CD4-positive, alpha-beta T cell treated with Interleukin-12 subunit alpha and Interleukin-12 subunit beta, for 1 hour (primary cell): ENCODE measurements around the gene IZUMO4.
"Not testable (repeated sequence)": the region's sequence is repeated elsewhere in the genome, so short reads cannot be mapped to it uniquely, and the experiment has no call there.

Experiments used
- DNase-seq: peaks from one replicate; pipeline ENCODE4 v3.0.0-alpha.2; 2020

Gene IZUMO4

DNA sequence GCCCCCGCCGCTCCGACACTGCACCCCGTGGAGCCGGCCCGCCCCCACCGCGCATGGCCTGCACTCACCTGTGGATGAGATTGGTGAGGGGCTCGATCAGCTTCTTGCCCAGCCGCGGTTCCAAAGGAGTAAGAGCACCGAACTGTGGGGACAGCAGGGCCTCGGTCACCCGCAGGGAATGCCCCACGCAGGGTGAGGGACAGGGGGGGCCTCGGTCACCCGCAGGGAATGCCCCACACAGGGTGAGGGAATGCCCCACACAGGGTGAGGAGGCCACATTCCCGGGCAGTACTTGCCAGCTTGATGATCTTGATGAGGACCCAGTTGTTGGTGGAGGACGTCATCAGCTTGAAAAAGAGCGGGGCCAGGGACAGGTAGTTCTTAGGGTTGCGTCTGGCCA, 32.3 kb downstream of the IZUMO4 start:
- DNase-seq, result no peak

GRCh38 chr19:2129486-2129885, 32.8 kb downstream of the IZUMO4 start:
- no peak for DNase-seq

- DNase-seq, result no peak
These were observed 33.4 kb downstream of the IZUMO4 start for GRCh38 chr19:2129892-2130770.

DNA sequence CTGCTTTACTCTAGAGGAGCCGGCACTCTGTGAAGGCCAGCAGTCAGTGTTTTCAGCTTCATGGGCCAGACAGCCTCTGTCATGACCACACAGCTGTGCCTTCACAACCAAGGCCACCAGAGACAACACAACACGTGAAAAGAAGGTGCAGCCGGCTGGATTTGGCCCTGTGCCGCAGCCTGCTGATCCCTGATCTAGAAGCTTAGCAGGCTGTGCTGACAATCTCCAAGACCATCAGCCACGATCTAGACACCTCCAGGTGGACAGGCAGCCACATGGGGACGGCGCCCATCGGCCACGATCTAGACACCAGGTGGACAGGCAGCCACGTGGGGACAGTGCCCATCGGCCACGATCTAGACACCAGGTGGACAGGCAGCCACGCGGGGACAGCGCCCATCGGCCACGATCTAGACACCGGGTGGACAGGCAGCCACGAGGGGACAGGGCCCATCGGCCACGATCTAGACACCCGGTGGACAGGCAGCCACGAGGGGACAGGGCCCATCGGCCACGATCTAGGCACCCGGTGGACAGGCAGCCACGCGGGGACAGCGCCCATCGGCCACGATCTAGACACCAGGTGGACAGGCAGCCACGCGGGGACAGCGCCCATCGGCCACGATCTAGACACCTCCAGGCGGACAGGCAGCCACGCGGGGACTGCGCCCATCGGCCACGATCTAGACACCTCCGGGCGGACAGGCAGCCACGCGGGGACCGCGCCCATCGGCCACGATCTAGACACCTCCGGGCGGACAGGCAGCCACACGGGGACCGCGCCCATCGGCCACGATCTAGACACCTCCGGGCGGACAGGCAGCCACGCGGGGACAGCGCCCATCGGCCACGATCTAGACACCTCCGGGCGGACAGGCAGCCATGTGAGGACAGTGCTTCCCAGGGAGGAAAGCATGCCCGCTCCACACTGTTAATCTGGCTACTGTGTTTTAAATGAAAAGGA, 34.6 kb downstream of the IZUMO4 start:
- DNase-seq, result not testable (repeated sequence)

DNA sequence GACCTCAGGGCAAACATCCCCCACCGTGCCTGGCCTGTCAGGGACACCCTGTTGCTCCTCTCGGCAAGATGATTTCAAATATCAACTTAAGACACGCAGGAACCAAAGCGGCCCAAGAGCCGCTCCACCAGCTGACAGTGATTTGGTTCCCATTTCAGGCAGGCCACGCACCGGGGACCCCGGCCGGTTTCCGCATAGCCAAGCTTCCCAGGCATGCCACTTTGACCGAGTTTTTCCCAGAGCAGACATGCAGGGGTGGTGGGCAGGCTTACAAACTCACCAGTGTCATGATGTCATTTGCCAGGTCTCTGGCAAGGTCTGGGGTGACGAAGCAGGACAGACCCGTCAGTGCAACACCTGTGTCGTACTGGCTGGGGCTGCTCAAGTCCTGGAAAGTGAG, 35.5 kb downstream of the IZUMO4 start:
- no peak for DNase-seq

- DNase-seq, result no peak
These were observed 36.2 kb downstream of the IZUMO4 start for GRCh38 chr19:2132731-2133490.

- DNase-seq, result no peak
These were observed 39.0 kb downstream of the IZUMO4 start for GRCh38 chr19:2135474-2136402.

DNA sequence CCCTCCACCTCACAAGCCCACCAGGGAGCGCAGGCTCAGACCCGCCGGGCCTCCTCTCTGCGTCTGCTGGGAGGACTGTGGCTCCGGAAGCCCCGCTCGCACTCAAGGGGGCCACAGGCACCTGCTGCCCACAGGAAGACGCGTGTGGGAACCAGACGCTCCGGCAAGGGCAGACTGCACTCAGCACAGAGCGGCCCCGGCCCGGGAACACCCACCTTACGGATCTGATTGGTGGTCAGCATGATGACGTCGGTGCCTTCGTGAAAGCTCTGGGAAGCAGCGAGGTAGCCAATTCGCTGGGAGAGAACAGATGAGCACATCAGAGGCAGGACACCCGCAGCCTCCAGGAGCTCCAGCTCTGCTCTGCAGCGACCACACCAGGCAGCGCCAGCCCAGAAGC, 40.1 kb downstream of the IZUMO4 start:
- no peak for DNase-seq

- no peak for DNase-seq
These were observed 41.5 kb downstream of the IZUMO4 start for GRCh38 chr19:2138061-2138728.

DNA sequence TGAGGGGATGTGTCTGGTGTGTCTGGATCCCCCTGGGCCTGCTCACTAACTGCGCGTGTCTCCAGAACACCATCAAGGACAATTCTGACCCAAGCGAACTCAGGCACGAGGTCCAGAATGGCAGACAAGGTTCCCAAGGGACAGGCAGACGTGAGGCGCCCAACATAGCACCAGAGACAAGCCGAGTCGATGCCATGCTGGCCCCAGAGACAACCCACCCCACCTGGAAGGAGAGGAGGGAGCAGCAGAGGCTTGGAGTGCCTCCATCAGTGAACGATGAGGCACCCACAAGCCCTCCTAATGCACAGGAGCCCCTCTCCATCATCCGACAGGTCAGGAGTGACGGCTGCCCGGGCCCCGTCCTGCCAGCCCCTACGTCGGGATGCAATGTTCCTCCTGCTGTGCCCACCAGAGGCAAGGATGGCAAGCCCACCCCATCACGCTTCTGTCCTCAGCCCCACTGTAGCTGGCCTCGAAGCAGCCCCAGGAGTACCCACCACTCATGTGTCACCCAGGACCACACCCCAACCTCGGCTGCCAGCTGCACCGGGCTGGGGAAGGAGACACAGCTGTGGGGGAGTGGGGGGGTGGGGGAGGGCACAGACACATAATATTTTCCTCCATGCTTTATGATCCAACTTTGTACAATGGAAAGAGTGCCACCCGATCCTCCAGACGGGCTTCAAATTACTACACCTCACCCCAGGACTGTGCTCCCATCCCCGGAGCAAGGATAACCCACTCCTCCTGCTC, 42.8 kb downstream of the IZUMO4 start:
- no peak for DNase-seq

DNA sequence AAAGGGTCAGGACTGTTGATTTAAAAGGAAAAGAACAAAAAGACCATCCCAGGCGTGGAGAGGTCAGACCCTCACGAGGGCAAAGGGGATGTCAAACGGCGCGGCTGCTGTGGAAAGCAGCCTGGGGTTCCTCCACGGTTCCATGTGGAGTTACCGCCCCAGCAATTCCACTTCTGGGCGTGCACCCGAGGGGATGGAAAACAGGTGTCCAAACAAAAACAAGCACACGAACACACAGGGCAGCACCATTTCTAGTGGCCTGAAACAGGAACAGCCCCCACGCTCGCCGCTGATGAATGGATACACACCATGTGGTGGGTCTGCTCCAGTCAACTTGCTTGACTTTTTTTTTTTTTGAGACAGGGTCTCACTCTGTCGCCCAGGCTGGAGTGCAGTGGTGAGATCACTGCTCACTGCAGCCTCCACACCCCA, 43.4 kb downstream of the IZUMO4 start:
- no peak for DNase-seq

DNA sequence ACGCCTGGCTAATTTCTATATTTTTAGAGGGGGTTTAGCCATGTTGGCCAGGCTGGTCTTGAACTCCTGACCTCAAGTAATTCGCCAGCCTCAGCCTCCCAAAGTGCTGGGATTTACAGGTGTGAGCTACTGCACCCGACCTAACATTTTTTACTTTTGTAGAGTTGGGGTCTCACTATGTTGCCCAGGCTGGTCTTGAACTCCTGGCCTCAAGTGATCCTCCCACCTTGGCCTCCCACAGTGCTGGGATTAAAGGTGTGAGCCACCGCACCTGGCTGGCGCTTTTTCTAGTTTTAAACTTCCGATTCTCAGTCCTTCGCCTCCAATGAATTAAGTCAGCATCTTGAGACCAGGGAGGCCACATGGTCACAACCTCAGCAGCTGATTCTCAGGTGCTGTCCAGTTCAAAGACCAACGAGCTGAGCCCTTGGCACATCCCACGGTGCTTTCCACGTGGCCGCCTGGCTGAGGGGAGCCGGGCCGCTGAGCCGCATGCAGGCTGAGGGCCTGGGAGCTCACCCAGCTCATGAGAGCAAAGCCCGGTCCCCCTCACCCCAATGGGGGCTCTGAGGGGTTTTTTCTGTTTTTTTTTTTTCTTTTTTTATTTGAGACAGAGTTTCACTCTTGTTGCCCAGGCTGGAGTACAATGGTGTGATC, 45.6 kb downstream of the IZUMO4 start:
- no peak for DNase-seq

DNA sequence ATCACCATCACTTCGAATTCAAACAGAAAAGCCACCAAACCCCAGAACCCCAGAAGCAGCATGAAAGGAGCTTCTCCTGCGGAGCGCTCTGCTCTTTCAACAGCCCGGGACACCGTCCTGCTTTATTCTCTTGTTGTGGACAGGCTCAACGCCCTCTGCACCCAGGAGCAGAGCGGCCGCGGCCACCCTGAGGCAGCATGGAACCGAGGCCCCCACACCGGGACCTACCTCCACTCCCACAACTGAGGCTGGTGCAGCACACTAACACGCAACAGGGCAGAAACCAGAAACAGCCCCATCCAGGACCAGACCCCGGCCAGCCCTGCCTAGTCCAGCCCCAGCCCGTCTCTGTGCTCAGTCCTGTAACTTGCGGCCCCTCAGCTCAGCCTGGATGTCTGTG, 47.5 kb downstream of the IZUMO4 start:
- no peak for DNase-seq

GRCh38 chr19:2145831-2146241, 49.1 kb downstream of the IZUMO4 start:
- no peak for DNase-seq

DNA sequence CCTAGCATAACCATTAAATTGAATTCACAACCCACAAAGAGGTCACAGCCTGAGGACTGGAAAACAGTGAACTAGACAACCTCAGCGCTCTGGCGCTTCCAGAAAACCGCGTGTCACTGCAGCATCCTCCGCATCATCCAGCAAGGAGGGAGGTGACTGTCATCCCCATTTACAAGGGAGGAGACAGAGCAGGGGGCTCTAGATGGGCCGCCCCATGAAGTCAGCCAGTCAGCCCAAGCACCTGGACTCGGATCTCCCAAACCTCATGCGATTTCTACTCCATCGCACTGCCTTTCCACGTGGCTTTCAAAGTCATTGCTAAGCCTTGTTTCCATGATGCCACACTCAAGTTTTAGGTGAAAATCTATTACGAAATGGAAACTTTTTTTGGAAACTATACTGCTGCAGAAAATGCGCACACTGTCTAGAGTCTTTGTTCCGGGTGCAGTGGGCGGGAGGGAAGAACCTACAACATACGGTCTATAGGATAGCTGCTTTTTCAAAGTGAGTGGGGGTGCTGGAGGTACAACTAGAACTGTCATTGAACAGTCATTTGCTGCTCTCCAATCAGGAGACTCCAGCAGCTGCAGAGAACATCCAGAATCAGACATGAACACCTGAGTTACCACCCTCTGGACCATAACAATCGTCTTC, 51.9 kb downstream of the IZUMO4 start:
- no peak for DNase-seq
